DND-41 (cell line): ENCODE results near the gene STAU1.
A peak's percentile ranks its signal among the peaks of the same experiment; 100 is the strongest.
"Not testable (repeated sequence)": the region's sequence is repeated elsewhere in the genome, so short reads cannot be mapped to it uniquely, and the experiment has no call there.

Source experiments
- ATAC-seq: fragments of 200-7000 bp; cut with Tn5 transposase; 3 replicates; pipeline ENCODE4 v1.9.1; 2021; ENCODE audit warnings: low read depth; ENCODE audit not compliant: insufficient read depth
- DNase-seq: peaks from one replicate; pipeline ENCODE4 v3.0.0-alpha.2; 2020
- H2AFZ ChIP-seq: 2 replicates; pipeline ENCODE4 v1.6.0; 2012; ENCODE audit warnings: low read depth, low read length
- H3K27ac ChIP-seq: 2 replicates; pipeline ENCODE4 v1.5.1; 2012; ENCODE audit warnings: low read length, inconsistent platforms
- H3K27me3 ChIP-seq: fragments of 200-600 bp; sonication (generic); 2 replicates; pipeline ENCODE4 v1.6.0; 2012; ENCODE audit warnings: low read length, mild to moderate bottlenecking, inconsistent platforms; ENCODE audit not compliant: insufficient read depth, poor library complexity
- H3K36me3 ChIP-seq: 2 replicates; pipeline ENCODE4 v1.5.1; 2012; ENCODE audit warnings: low read length, inconsistent platforms; ENCODE audit not compliant: insufficient read depth
- H3K4me1 ChIP-seq: 2 replicates; pipeline ENCODE4 v1.5.1; 2012; ENCODE audit warnings: mild to moderate bottlenecking, low read length; ENCODE audit not compliant: insufficient read depth
- H3K4me2 ChIP-seq: 2 replicates; pipeline ENCODE4 v1.6.0; 2012; ENCODE audit warnings: mild to moderate bottlenecking, moderate library complexity, low read length, inconsistent platforms; ENCODE audit not compliant: insufficient read depth
- H3K4me3 ChIP-seq, 2 experiments: fragments of 200-600 bp in 1 of 2; shearing (Covaris generic) in 1 of 2; 2 replicates each; pipeline ENCODE4 v1.5.1; 2012 to 2016; ENCODE audit warnings: inconsistent platforms in 2 of 2, low read length in 2 of 2, mild to moderate bottlenecking in 2 of 2, low read depth in 1 of 2, moderate library complexity in 1 of 2
- H3K79me2 ChIP-seq: 2 replicates; pipeline ENCODE4 v1.6.0; 2012; ENCODE audit warnings: low read length, inconsistent platforms; ENCODE audit not compliant: insufficient read depth
- H3K9ac ChIP-seq: 2 replicates; pipeline ENCODE4 v1.6.0; 2012; ENCODE audit warnings: low read depth, mild to moderate bottlenecking, inconsistent platforms, low read length, moderate library complexity
- H3K9me3 ChIP-seq: 2 replicates; pipeline ENCODE4 v1.5.1; 2012; ENCODE audit warnings: low read length, moderate library complexity, mild to moderate bottlenecking, inconsistent platforms; ENCODE audit not compliant: insufficient read depth, severe bottlenecking
- H4K20me1 ChIP-seq: 2 replicates; pipeline ENCODE4 v1.6.0; 2012; ENCODE audit warnings: low read length; ENCODE audit not compliant: insufficient read depth
- EZH2 ChIP-seq: IDR thresholded peaks from 3 replicates; pipeline ENCODE4 v1.6.1; 2012; ENCODE audit warnings: borderline replicate concordance, low read depth, mild to moderate bottlenecking, moderate library complexity, low read length, inconsistent platforms; ENCODE audit not compliant: severe bottlenecking
- TF ChIP-seq, protein P1 (sequence below): IDR thresholded peaks from 2 replicates; pipeline ENCODE4 v1.5.1; 2012; ENCODE audit warnings: borderline replicate concordance, low read length, moderate library complexity, mild to moderate bottlenecking; ENCODE audit not compliant: poor library complexity, severe bottlenecking; ENCODE audit errors: extremely low read depth

STAU1 gene

GRCh38 chr20:49140411-49140810 lies 47.7 kb downstream of the STAU1 start:
- Histone ChIP-seq H3K27ac (no peak overlapping the region), H2AFZ (no peak overlapping the region), H3K9ac (no peak overlapping the region), H3K4me3 (no peak overlapping the region), H3K36me3 (peaks cover 60% of the 10 kb centered on the region), H3K4me2 (no peak overlapping the region), H4K20me1 (peaks cover 10% of the 10 kb centered on the region; the same call in 1 of the 2 replicates), H3K9me3 (no peaks in the 10 kb centered on the region), H3K27me3 (no peaks in the 10 kb centered on the region), H3K79me2 (peaks cover 66% of the 10 kb centered on the region), H3K4me1 (no peaks in the 10 kb centered on the region)
- no peak for TF ChIP-seq EZH2
- TF ChIP-seq, protein P1, sequence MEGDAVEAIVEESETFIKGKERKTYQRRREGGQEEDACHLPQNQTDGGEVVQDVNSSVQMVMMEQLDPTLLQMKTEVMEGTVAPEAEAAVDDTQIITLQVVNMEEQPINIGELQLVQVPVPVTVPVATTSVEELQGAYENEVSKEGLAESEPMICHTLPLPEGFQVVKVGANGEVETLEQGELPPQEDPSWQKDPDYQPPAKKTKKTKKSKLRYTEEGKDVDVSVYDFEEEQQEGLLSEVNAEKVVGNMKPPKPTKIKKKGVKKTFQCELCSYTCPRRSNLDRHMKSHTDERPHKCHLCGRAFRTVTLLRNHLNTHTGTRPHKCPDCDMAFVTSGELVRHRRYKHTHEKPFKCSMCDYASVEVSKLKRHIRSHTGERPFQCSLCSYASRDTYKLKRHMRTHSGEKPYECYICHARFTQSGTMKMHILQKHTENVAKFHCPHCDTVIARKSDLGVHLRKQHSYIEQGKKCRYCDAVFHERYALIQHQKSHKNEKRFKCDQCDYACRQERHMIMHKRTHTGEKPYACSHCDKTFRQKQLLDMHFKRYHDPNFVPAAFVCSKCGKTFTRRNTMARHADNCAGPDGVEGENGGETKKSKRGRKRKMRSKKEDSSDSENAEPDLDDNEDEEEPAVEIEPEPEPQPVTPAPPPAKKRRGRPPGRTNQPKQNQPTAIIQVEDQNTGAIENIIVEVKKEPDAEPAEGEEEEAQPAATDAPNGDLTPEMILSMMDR: no peak
- ATAC-seq: peak; percentile 48; the same call in 1 of the 3 replicates
- no peak for DNase-seq

- H4K20me1 ChIP-seq: peaks cover 13% of the 10 kb centered on the region
- ATAC-seq (no peak), DNase-seq (no peak)
- no peaks in the 10 kb centered on the region for H3K9me3 ChIP-seq
- no peak overlapping the region for H3K4me2 ChIP-seq
- H3K79me2 ChIP-seq: peaks cover 56% of the 10 kb centered on the region
- H3K4me3 ChIP-seq: no peak overlapping the region
- TF ChIP-seq, protein P1: no peak
- no peak for TF ChIP-seq EZH2
- no peak overlapping the region for H3K27ac ChIP-seq
- no peaks in the 10 kb centered on the region for H3K27me3 ChIP-seq
- H3K36me3 ChIP-seq: peaks cover 61% of the 10 kb centered on the region
- no peak overlapping the region for H3K9ac ChIP-seq
- H2AFZ ChIP-seq: no peak overlapping the region
- H3K4me1 ChIP-seq: no peaks in the 10 kb centered on the region
Observed at GRCh38 chr20:49138431-49138830, 49.7 kb downstream of the STAU1 start.

- Histone ChIP-seq H3K4me2 (no peak overlapping the region), H3K36me3 (peaks cover 62% of the 10 kb centered on the region), H3K4me3 (no peak overlapping the region), H2AFZ (no peak overlapping the region), H4K20me1 (peaks cover 20% of the 10 kb centered on the region), H3K27me3 (no peaks in the 10 kb centered on the region), H3K9me3 (no peaks in the 10 kb centered on the region), H3K9ac (no peak overlapping the region), H3K4me1 (no peaks in the 10 kb centered on the region), H3K27ac (no peak overlapping the region), H3K79me2 (peaks cover 52% of the 10 kb centered on the region)
- ATAC-seq (no peak), DNase-seq (no peak)
- no peak for TF ChIP-seq EZH2
- TF ChIP-seq, protein P1: no peak
Observed at GRCh38 chr20:49136817-49137571, 51.1 kb downstream of the STAU1 start.

DNA sequence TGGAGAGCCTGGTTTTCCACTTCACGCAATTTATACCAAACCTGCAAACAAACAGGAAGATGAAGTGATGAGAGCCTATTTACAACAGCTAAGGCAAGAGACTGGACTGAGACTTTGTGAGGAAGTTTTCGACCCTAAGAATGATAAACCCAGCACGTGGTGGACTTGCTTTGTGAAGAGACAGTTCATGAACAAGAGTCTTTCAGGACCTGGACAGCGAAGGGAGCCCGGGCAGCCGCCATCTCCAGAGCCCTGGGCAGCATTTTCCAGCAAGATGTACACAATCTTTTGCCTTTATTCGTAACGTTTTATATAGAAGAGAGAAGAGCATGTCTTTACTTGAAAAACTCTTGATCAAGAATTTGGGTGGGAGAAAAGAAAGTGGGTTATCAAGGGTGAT lies 53.3 kb downstream of the STAU1 start:
- H3K27me3 ChIP-seq, H3K4me1 ChIP-seq, H3K4me2 ChIP-seq, H3K27ac ChIP-seq, H3K4me3 ChIP-seq, H3K9me3 ChIP-seq, H2AFZ ChIP-seq, H3K9ac ChIP-seq, DNase-seq, ATAC-seq: not testable (repeated sequence)
- Histone ChIP-seq H3K36me3 (peaks cover 78% of the 10 kb centered on the region), H3K79me2 (peaks cover 49% of the 10 kb centered on the region), H4K20me1 (peaks cover 20% of the 10 kb centered on the region)
